Fibroblast of lung (primary cell): ENCODE results near the gene SULT4A1. TPM values are rescaled to one million over a fixed set of nuclear protein-coding genes. Genes with fewer than 3 reads are reported as not detected.

Source experiments
- DNase-seq, 2 donors: peaks; one replicate each; pipeline versions ENCODE4 v3.0.0 to v3.0.0-alpha.2; 2010; ENCODE audit warnings: low read depth in 2 of 2
- H2AFZ ChIP-seq: 2 replicates; pipeline ENCODE4 v1.5.1; 2012; ENCODE audit warnings: low read length, control low read depth, inconsistent platforms
- H3K27ac ChIP-seq: 2 replicates; pipeline ENCODE4 v1.5.1; 2011; ENCODE audit warnings: low read length, control low read depth; ENCODE audit not compliant: insufficient read depth
- H3K27me3 ChIP-seq: 2 replicates; pipeline ENCODE4 v1.5.1; 2011; ENCODE audit warnings: mild to moderate bottlenecking, low read length; ENCODE audit not compliant: control insufficient read depth, insufficient read depth
- H3K36me3 ChIP-seq: 2 replicates; pipeline ENCODE4 v1.5.1; 2011; ENCODE audit warnings: low read length; ENCODE audit not compliant: control insufficient read depth, insufficient read depth
- H3K4me1 ChIP-seq: 2 replicates; pipeline ENCODE4 v1.5.1; 2011; ENCODE audit warnings: low read length; ENCODE audit not compliant: control insufficient read depth, insufficient read depth; ENCODE audit errors: extremely low read depth
- H3K4me2 ChIP-seq: 2 replicates; pipeline ENCODE4 v1.5.1; 2011; ENCODE audit warnings: low read length, control low read depth; ENCODE audit not compliant: insufficient read depth; ENCODE audit errors: extremely low read depth
- H3K4me3 ChIP-seq, 4 experiments: fragments of 200-600 bp in 1 of 4; sonication (generic) in 1 of 4; replicated peaks in 1 of 4; 2 replicates each; pipeline ENCODE4 v1.5.1; 2011 to 2016; ENCODE audit warnings: low read length in 4 of 4, low read depth in 3 of 4, mild to moderate bottlenecking in 3 of 4, control low read depth in 2 of 4, inconsistent platforms in 1 of 4, mixed read lengths in 1 of 4; ENCODE audit not compliant: insufficient read depth in 1 of 4; ENCODE audit errors: control extremely low read depth in 1 of 4
- H3K79me2 ChIP-seq: 2 replicates; pipeline ENCODE4 v1.5.1; 2012; ENCODE audit warnings: mild to moderate bottlenecking, low read length, inconsistent platforms; ENCODE audit not compliant: control insufficient read depth, insufficient read depth
- H3K9ac ChIP-seq: 2 replicates; pipeline ENCODE4 v1.5.1; 2011; ENCODE audit warnings: mild to moderate bottlenecking, low read length, control low read depth; ENCODE audit not compliant: insufficient read depth
- H3K9me3 ChIP-seq: 2 replicates; pipeline ENCODE4 v1.5.1; 2012; ENCODE audit warnings: low read depth, low read length; ENCODE audit not compliant: control insufficient read depth, insufficient read depth
- H4K20me1 ChIP-seq: 2 replicates; pipeline ENCODE4 v1.5.1; 2011; ENCODE audit warnings: low read length; ENCODE audit not compliant: control insufficient read depth, insufficient read depth; ENCODE audit errors: extremely low read depth
- CTCF ChIP-seq, 2 donors: IDR thresholded peaks in 1 of 2; conservative IDR thresholded peaks in 1 of 2; 1 replicate in 1 of 2; 2 replicates in 1 of 2; pipeline ENCODE4 v1.5.1; 2011 to 2012; ENCODE audit warnings: low read length in 2 of 2, control low read depth in 1 of 2, inconsistent platforms in 1 of 2, low read depth in 1 of 2, mild to moderate bottlenecking in 1 of 2
- EZH2 ChIP-seq: IDR thresholded peaks from 2 replicates; pipeline ENCODE4 v1.5.1; 2012; ENCODE audit warnings: low read length, control low read depth, mild to moderate bottlenecking; ENCODE audit errors: missing control alignments
- polyA plus RNA-seq, 2 donors: library from polyadenylated mRNA; depleted of rRNA in 1 of 2; stranded (reverse) in 1 of 2; unstranded in 1 of 2; fragments of >200 nt; gene quantifications; 2 replicates each; pipeline ENCODE4 v1.2.1, GENCODE V29; 2011 to 2012; ENCODE audit warnings: missing spikeins in 1 of 2
- total RNA-seq: library from RNA; depleted of rRNA; stranded (reverse); fragments of >200 nt; gene quantifications from 2 replicates; pipeline ENCODE4 v1.2.1, GENCODE V29; 2014

The SULT4A1 gene
- total and polyA plus RNA-seq, 2 donors (not counting 1 experiment from before 2014, with no cell fraction given) = 0.16 to 0.50 TPM

DNA sequence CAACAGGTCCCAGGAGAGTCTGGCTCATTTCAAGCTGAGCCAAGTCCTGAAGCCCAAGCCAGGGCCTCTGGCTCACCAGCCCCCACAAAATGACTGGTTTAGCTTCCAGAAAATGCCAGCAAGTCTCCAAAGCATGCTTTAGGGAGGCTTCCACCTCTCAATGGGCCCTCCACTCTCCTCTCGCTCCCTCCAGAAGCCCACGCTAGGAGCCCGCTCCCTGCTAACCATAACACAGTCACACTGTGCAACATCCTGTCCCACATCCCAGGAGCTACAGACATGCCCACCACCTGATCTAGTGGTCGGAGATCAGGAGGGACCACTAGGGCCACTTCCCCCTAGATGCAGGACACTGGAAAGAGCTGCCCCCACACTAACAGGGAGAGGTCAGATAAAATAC, 6.9 kb downstream of the SULT4A1 start:
- H3K79me2 ChIP-seq = no peaks in the 10 kb centered on the region
- no peak overlapping the region for H3K4me2 ChIP-seq
- no peak for DNase-seq
- no peaks in the 10 kb centered on the region for H3K36me3 ChIP-seq
- H2AFZ ChIP-seq = no peak overlapping the region
- H3K9me3 ChIP-seq = no peaks in the 10 kb centered on the region
- H3K27ac ChIP-seq = no peak overlapping the region
- peaks cover 13% of the 10 kb centered on the region for H3K27me3 ChIP-seq
- H3K4me1 ChIP-seq = no peaks in the 10 kb centered on the region
- no peak overlapping the region for H3K4me3 ChIP-seq
- no peak overlapping the region for H3K9ac ChIP-seq
- H4K20me1 ChIP-seq = no peaks in the 10 kb centered on the region
- no peak for TF ChIP-seq EZH2
- no peak for TF ChIP-seq CTCF (conservative IDR thresholded peaks at IDR 0.05 in 1 of 2, IDR thresholded peaks at IDR 0.05 in 1 of 2; ENCODE audit: low read depth in 1 of 2, low read length in 2 of 2)

DNA sequence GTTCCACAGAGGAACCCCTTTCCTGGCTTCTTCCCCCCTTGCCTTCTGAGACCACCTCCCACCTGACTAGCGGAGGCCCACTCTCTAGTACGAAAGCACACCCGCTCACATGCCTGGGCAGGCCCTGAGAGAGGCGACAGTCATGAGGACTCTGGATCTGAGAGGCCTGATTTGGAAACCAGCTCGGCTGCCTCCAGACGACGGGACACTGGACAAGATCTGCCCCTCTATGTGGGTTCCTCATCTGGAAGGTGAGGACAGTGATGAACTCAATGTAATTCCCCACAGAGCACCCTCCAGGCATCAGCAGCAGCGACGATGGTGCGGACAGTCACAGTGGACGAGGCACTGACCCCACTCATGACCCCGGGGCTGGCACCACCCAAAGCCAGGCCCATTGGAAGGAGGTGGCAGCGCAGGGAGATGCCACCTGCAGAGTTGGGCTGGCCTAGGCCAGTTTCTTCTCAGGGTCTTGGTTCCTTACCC, 7.5 kb downstream of the SULT4A1 start:
- no peaks in the 10 kb centered on the region for H3K9me3 ChIP-seq
- no peak overlapping the region for H3K27ac ChIP-seq
- no peak overlapping the region for H3K4me2 ChIP-seq
- no peaks in the 10 kb centered on the region for H3K36me3 ChIP-seq
- H3K4me1 ChIP-seq = no peaks in the 10 kb centered on the region
- H3K4me3 ChIP-seq = no peak overlapping the region
- H3K9ac ChIP-seq = no peak overlapping the region
- no peaks in the 10 kb centered on the region for H4K20me1 ChIP-seq
- no peaks in the 10 kb centered on the region for H3K79me2 ChIP-seq
- TF ChIP-seq CTCF (conservative IDR thresholded peaks at IDR 0.05 in 1 of 2, IDR thresholded peaks at IDR 0.05 in 1 of 2; ENCODE audit: low read depth in 1 of 2, low read length in 2 of 2) (no peak), EZH2 (no peak)
- no peak for DNase-seq
- H2AFZ ChIP-seq = no peak overlapping the region
- H3K27me3 ChIP-seq = peaks cover 15% of the 10 kb centered on the region

GRCh38 chr22:43854121-43854785, 8.1 kb downstream of the SULT4A1 start:
- H3K9ac ChIP-seq = no peak overlapping the region
- no peak overlapping the region for H2AFZ ChIP-seq
- H4K20me1 ChIP-seq = no peaks in the 10 kb centered on the region
- no peaks in the 10 kb centered on the region for H3K36me3 ChIP-seq
- H3K9me3 ChIP-seq = no peaks in the 10 kb centered on the region
- DNase-seq = no peak
- no peaks in the 10 kb centered on the region for H3K79me2 ChIP-seq
- no peak overlapping the region for H3K27ac ChIP-seq
- no peaks in the 10 kb centered on the region for H3K4me1 ChIP-seq
- H3K4me2 ChIP-seq = no peak overlapping the region
- TF ChIP-seq CTCF (conservative IDR thresholded peaks at IDR 0.05 in 1 of 2, IDR thresholded peaks at IDR 0.05 in 1 of 2; ENCODE audit: low read depth in 1 of 2, low read length in 2 of 2) = no peak
- TF ChIP-seq EZH2 = no peak
- no peak overlapping the region for H3K4me3 ChIP-seq
- peaks cover 17% of the 10 kb centered on the region for H3K27me3 ChIP-seq
